CD4-positive, alpha-beta T cell treated with Interleukin-12 subunit alpha and Interleukin-12 subunit beta, for 1 hour (primary cell): ENCODE results near the gene PLD4.
A peak's percentile ranks its signal among the peaks of the same experiment; 100 is the strongest.

Experiments
- DNase-seq: peaks from one replicate; pipeline ENCODE4 v3.0.0-alpha.2; 2020

PLD4 gene

GRCh38 chr14:104929268-104930230, 4.9 kb downstream of the PLD4 start:
- no peak for DNase-seq

GRCh38 chr14:104930526-104931303, 6.0 kb downstream of the PLD4 start:
- no peak for DNase-seq

GRCh38 chr14:104931304-104931770, 6.7 kb downstream of the PLD4 start:
- no peak for DNase-seq

- DNase-seq = no peak
Observed at GRCh38 chr14:104931771-104932675, 7.3 kb downstream of the PLD4 start.

- DNase-seq = peak; percentile 85
Observed at GRCh38 chr14:104932676-104933631, 8.3 kb downstream of the PLD4 start.

GRCh38 chr14:104933746-104934733, 9.4 kb downstream of the PLD4 start:
- DNase-seq = no peak

- DNase-seq = no peak
Observed at GRCh38 chr14:104935026-104935650, 10.5 kb downstream of the PLD4 start.

- no peak for DNase-seq
Observed at GRCh38 chr14:104935955-104936354, 11.3 kb downstream of the PLD4 start.

GRCh38 chr14:104936361-104937155, 11.9 kb downstream of the PLD4 start:
- no peak for DNase-seq

GRCh38 chr14:104937161-104937560, 12.5 kb downstream of the PLD4 start:
- DNase-seq = no peak

- no peak for DNase-seq
Observed at GRCh38 chr14:104937694-104938365, 13.2 kb downstream of the PLD4 start.

GRCh38 chr14:104938436-104938835, 13.8 kb downstream of the PLD4 start:
- no peak for DNase-seq

- no peak for DNase-seq
Observed at GRCh38 chr14:104938960-104939359, 14.3 kb downstream of the PLD4 start.

GRCh38 chr14:104939666-104940410, 15.2 kb downstream of the PLD4 start:
- no peak for DNase-seq

- DNase-seq = no peak
Observed at GRCh38 chr14:104940526-104941150, 16.0 kb downstream of the PLD4 start.

GRCh38 chr14:104941508-104942365, 17.1 kb downstream of the PLD4 start:
- no peak for DNase-seq
